GM10248 (cell line): Measurements from ENCODE around the gene SVOPL.

ENCODE experiments used
- CTCF ChIA-PET: fragments of 300-600 bp; sonication (Branson Sonifier 250); formaldehyde crosslinking; extraction: SDS; loops from one replicate; lab custom pipeline; 2021; ENCODE audit warnings: antibody characterized with exemption; lab: Yijun Ruan, JAX
- POLR2A ChIA-PET: fragments of 350-650 bp; sonication (Branson Sonifier 250); formaldehyde crosslinking; extraction: SDS; loops from one replicate; lab custom pipeline; 2020; ENCODE audit warnings: antibody characterized with exemption; lab: Yijun Ruan, JAX
- DNase-seq: peaks from one replicate; pipeline ENCODE4 v3.0.0; 2012; ENCODE audit errors: extremely low spot score
- TF ChIP-seq, protein P1 (sequence below): IDR thresholded peaks from 2 replicates; pipeline ENCODE4 v1.5.1; 2012; ENCODE audit warnings: mild to moderate bottlenecking, low read depth; ENCODE audit errors: extremely low read depth, missing control alignments, control extremely low read depth

Gene SVOPL

GRCh38 chr7:138630059-138630610 is 71.0 kb downstream of the SVOPL start:
- DNase-seq: no peak
- CTCF ChIA-PET: no interaction called here
- POLR2A ChIA-PET: no interaction called here

DNA sequence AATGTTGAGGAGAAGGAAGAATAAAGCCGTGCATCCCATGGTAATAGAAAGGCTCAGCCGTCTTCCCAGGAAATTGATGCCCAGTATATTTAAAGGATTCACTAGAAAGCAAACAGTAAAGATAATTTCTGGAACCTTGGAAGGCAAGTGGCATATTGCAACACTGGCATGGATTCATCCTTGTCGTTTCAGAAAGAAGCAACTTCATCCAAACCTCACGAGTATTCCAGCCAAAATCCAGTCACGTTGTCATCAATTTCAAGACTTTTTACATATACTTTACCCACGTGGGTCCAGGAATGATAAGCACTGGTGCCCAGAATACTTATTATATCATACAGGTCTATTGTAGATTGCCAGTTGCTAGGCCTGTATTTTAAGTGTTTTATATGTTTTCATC is 73.8 kb downstream of the SVOPL start:
- TF ChIP-seq, protein P1, sequence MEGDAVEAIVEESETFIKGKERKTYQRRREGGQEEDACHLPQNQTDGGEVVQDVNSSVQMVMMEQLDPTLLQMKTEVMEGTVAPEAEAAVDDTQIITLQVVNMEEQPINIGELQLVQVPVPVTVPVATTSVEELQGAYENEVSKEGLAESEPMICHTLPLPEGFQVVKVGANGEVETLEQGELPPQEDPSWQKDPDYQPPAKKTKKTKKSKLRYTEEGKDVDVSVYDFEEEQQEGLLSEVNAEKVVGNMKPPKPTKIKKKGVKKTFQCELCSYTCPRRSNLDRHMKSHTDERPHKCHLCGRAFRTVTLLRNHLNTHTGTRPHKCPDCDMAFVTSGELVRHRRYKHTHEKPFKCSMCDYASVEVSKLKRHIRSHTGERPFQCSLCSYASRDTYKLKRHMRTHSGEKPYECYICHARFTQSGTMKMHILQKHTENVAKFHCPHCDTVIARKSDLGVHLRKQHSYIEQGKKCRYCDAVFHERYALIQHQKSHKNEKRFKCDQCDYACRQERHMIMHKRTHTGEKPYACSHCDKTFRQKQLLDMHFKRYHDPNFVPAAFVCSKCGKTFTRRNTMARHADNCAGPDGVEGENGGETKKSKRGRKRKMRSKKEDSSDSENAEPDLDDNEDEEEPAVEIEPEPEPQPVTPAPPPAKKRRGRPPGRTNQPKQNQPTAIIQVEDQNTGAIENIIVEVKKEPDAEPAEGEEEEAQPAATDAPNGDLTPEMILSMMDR: no peak
- no peak for DNase-seq
- CTCF ChIA-PET: interaction anchor here (0.6 kb wide), 1 partner anchor 1001 kb away, joined by 3 read pairs; no protein-coding TSS in a partner anchor
- POLR2A ChIA-PET: no interaction called here

More at GRCh38 chr7:138630059-138630610, 71.0 kb downstream of the SVOPL start:
- TF ChIP-seq, protein P1: no peak

DNA sequence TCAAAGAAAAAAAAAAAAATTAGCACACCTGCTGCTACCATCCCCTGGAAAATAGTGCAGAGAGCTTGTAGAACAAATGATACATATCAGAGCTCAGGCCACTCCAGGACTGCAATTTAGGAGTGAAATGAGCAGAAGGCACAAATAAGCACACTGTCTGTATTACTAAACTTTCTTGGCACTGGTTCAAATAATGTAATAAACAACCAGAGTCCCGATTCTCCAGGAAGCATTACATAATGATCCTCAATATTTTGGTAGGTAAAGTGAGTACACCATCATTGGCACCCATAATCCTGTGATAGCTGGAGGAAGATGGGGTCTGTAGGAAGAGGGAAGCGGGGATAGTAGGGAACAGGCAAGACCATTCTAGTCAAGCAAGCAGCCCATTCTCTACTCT is 74.3 kb downstream of the SVOPL start:
- CTCF ChIA-PET: interaction anchor here (0.6 to 1.9 kb wide), 2 partner anchors 18 to 1002 kb away, joined by 3 to 5 read pairs; no protein-coding TSS in a partner anchor
- POLR2A ChIA-PET: no interaction called here
- TF ChIP-seq, protein P1: no peak
- no peak for DNase-seq

GRCh38 chr7:138625849-138626230 is 75.3 kb downstream of the SVOPL start:
- POLR2A ChIA-PET: interaction anchor here (0.6 kb wide), 1 partner anchor 112 kb away, joined by 3 read pairs; no protein-coding TSS in a partner anchor
- TF ChIP-seq, protein P1: no peak
- CTCF ChIA-PET: interaction anchor here (1.4 to 2.4 kb wide), 3 partner anchors 9 to 19 kb away, joined by 3 to 6 read pairs (median 5); no protein-coding TSS in a partner anchor
- DNase-seq: no peak

DNA sequence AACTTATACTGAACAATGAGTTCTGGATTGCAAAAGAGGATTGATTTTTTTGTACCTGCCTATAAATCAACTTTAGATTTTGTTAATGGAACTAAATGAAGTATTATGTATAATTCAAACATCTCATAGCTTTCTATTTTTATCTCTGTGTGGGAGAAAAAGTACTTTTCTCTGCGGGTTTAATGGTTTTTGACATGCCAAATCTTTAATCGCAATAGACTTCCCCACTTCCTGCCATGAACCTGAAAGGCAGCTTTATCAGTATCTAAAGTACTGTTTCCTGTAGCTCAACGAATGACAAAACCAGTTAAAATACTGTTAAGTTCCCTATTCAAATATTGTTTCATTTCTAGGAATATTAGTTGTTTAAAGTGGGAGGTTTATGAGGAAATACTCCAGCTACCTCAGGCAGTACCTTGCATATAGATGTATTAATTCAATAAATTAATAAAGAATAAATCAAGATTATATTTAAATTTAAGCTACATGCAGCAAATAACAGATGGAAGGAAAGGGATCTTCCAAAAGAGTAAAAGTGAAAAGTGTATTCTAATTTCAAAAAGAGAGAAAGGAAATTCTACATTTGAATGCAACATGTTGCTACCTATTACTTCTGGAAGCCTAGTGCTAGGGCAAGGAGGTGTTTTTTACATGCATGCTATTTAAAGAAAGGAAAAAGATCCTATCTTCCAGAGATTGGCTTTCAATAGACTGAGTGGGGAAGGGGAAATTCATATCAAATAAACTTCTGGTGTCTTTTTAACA is 75.9 kb downstream of the SVOPL start:
- ChIA-PET POLR2A (interaction anchor here (0.6 kb wide), 1 partner anchor 112 kb away, joined by 3 read pairs; no protein-coding TSS in a partner anchor), CTCF (interaction anchor here (1.4 to 2.4 kb wide), 4 partner anchors 8 to 114 kb away, joined by 3 to 6 read pairs (median 4); no protein-coding TSS in a partner anchor)
- no peak for DNase-seq
- TF ChIP-seq, protein P1: no peak

- no peak for DNase-seq
- POLR2A ChIA-PET: no interaction called here
- CTCF ChIA-PET: no interaction called here
- TF ChIP-seq, protein P1: no peak
These were observed 78.3 kb downstream of the SVOPL start for GRCh38 chr7:138622841-138623240.
